ENCODE results near the gene B4GALT2.

Gene B4GALT2

GRCh38 chr1:44002606-44003157, 23.7 kb downstream of the B4GALT2 start:
- no peak for DNase-seq (ENCODE audit: low read depth in 2 of 2)

- DNase-seq (ENCODE audit: low read depth in 2 of 2) = no peak
Observed at GRCh38 chr1:44008259-44008658, 29.2 kb downstream of the B4GALT2 start.

- no peak for DNase-seq (ENCODE audit: low read depth in 2 of 2)
Observed at GRCh38 chr1:44010935-44011471, 32.0 kb downstream of the B4GALT2 start.

GRCh38 chr1:44012404-44012803, 33.4 kb downstream of the B4GALT2 start:
- no peak for DNase-seq (ENCODE audit: low read depth in 2 of 2)

GRCh38 chr1:44012941-44013609, 34.1 kb downstream of the B4GALT2 start:
- DNase-seq (ENCODE audit: low read depth in 2 of 2) = no peak

GRCh38 chr1:44013949-44014348, 34.9 kb downstream of the B4GALT2 start:
- no peak for DNase-seq (ENCODE audit: low read depth in 2 of 2)

GRCh38 chr1:44014365-44015104, 35.5 kb downstream of the B4GALT2 start:
- DNase-seq (ENCODE audit: low read depth in 2 of 2) = no peak

GRCh38 chr1:44015206-44015605, 36.2 kb downstream of the B4GALT2 start:
- no peak for DNase-seq (ENCODE audit: low read depth in 2 of 2)

- no peak for DNase-seq (ENCODE audit: low read depth in 2 of 2)
Observed at GRCh38 chr1:44016041-44016889, 37.3 kb downstream of the B4GALT2 start.

GRCh38 chr1:44016890-44017400, 37.9 kb downstream of the B4GALT2 start:
- no peak for DNase-seq (ENCODE audit: low read depth in 2 of 2)

GRCh38 chr1:44019466-44019948, 40.5 kb downstream of the B4GALT2 start:
- no peak for DNase-seq (ENCODE audit: low read depth in 2 of 2)

- DNase-seq (ENCODE audit: low read depth in 2 of 2) = no peak
Observed at GRCh38 chr1:44020464-44020863, 41.5 kb downstream of the B4GALT2 start.

- no peak for DNase-seq (ENCODE audit: low read depth in 2 of 2)
Observed at GRCh38 chr1:44021156-44021555, 42.1 kb downstream of the B4GALT2 start.

GRCh38 chr1:44021581-44022321, 42.7 kb downstream of the B4GALT2 start:
- no peak for DNase-seq (ENCODE audit: low read depth in 2 of 2)

GRCh38 chr1:44024031-44024902, 45.3 kb downstream of the B4GALT2 start:
- DNase-seq (ENCODE audit: low read depth in 2 of 2) = no peak

GRCh38 chr1:44024903-44025525, 46.0 kb downstream of the B4GALT2 start:
- no peak for DNase-seq (ENCODE audit: low read depth in 2 of 2)

GRCh38 chr1:44025816-44026215, 46.8 kb downstream of the B4GALT2 start:
- DNase-seq (ENCODE audit: low read depth in 2 of 2) = no peak

GRCh38 chr1:44027320-44027719, 48.3 kb downstream of the B4GALT2 start:
- no peak for DNase-seq (ENCODE audit: low read depth in 2 of 2)

- no peak for DNase-seq (ENCODE audit: low read depth in 2 of 2)
Observed at GRCh38 chr1:44029260-44029910, 50.4 kb downstream of the B4GALT2 start.
